Stimulated activated CD4-positive, alpha-beta T cell treated with anti-CD3 and anti-CD28 coated beads, Interleukin-2, amount 100 ng/mL, for 24 hours (primary cell): ENCODE results near the gene FADS1.

ENCODE experiments used
- DNase-seq, 2 donors: peaks; one replicate each; pipeline ENCODE4 v3.0.0-alpha.2; 2020

FADS1 gene

GRCh38 chr11:61820174-61820573 lies 3.4 kb upstream of the FADS1 start:
- no peak for DNase-seq

DNA sequence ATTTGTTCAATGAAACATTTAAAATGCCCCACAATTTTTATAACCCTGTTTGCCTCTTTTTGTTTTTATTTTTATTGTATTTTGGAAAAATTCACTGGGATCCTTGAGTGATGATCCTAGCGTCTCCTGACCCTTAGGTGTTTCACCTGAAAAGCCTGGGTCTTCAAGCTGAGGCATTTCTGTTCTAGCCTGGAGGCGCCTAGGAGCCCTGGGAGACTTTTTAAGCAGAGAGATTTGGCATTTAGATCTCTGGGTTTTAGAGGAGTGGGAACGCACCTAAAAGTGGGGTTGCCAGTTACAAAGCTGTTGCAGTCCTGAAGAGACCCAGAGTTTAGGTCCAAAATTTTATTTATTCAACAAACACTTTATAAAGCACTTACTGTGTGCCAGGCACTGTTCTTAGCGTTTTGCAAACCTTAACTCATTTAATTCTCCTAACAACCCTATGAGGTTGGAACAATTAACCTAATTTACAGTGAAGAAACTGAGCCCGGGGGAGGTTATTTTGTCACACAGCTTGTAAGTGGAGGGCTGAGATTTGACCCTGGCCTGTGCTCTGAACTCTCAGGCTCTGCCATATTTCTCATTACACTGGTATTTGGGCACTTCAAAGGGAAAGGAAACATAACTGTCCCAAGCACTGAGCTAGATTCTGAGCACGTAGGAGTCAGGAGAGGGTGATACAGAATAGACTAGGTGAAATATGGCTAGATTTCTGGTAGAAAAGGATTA lies 834 bp upstream of the FADS1 start:
- no peak for DNase-seq

GRCh38 chr11:61815790-61816735 lies 740 bp downstream of the FADS1 start:
- peak; percentile 59 to 64 for DNase-seq

DNA sequence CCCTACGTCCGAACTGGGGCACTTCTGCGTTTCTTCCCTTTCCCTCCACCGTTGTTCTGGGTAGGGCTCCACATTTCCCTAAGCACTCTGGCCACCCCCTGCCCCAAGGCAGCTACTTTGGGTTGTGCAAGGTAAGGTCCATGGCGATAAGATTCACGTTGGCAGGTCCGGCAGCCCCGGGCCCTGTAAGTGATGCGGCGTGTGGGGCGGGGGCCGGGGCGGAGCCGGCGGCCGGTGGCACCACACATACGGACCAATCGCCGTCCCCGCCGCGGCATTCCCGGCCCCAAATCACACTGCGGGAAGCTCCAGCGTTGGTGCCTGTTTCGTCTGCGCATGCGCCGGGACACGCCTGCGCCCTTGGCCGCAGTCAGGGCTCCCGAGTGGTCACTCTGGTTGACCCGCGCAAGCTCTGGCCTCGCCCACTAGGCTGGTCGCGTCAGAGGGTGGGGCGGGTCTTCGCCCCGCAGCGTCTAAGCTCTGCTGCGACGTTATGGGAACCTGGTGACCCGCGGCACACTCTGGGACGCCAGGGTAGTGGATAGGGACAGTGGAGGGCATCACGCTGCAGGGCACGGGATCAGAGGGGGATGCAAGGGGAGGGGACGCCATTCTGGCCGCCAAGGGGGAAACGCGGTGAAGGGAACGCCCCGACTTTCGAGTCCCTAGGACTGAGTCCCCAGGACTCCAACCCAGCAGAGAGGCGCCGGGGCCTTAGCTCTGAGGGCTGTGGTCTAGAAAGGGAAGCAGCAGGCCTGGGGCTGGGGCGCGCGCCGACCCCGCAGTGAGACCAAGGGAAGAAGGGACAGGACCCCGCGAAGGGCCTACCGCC lies 1.6 kb downstream of the FADS1 start:
- DNase-seq: peak; percentile 35 to 64

- DNase-seq: no peak
Measured at GRCh38 chr11:61814247-61814957, 2.4 kb downstream of the FADS1 start.

DNA sequence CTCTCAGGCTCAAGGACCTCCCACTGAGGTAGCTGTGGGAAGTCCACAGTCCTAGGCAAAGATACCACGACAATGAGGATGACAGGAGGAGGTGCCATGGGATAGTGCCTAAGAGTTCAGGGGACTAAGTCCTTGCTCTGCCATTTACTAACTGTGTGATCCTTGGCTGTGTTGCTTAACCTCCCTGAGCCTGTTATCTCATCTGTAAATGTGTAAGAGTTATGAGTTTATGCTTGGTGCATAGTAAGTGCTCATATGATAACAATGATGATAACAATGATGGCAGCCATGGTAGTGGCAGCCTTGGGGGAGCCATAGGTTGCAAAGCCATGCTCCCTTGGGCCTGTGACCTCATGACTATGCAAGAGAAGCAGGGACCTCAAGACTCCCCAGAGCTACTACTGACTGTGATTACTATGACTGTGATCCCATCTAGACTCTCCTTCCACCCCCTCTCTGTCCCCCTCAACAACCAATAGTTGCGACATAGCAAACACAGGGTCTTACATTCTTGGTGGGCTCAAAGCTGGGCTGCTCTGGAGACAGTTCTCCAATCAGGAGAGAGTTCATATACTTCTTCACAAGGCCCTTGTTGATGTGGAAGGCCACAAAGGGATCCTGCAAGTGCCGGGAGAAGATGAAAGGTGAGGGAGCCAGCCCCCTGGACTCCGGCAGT lies 3.9 kb downstream of the FADS1 start:
- no peak for DNase-seq

DNA sequence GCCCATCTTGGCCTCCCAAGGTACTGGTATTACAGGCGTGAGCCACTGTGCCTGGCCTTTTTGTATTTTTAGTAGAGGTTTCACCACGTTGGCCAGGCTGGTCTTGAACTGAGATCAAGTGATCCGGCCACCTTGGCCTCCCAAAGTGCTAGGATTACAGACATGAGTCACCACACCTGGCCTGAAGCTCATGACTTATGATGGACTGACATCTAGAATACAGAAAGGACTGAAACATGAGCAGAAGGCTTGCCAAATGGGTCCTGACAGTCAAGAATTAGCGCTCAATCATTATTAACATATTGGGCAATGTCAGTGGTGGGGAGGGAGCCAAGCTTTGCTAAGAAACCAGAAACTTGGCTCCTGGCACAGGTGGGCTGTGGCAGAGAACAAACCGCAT lies 5.0 kb downstream of the FADS1 start:
- DNase-seq: no peak

DNA sequence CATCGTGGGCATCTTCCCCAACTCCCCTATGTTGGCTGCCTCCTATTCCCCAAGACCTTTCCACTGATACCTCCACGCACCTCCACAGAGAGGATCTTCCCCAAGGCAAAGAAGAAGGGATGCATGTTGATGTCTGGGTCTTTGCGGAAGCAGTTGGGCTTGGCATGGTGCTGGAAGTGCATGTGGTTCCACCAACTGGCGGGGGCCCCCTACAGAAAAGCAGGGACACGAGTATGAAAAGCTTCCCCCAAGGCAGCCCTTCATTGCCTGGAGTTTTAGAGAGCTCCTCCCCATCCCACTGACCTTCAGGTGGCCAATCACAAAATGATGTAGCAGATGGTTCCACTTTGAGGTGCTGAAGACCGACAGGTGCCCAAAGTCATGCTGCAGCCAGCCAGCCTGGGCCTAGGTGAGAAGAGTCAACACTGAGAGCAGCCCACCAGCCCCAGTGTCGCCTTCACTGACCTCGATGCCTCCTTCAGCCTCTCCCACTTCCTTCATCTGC lies 6.1 kb downstream of the FADS1 start:
- DNase-seq: no peak

- no peak for DNase-seq
Measured at GRCh38 chr11:61806785-61807184, 10.0 kb downstream of the FADS1 start.

- no peak for DNase-seq
Measured at GRCh38 chr11:61805146-61805545, 11.7 kb downstream of the FADS1 start.

- DNase-seq: no peak
Measured at GRCh38 chr11:61803889-61804647, 12.7 kb downstream of the FADS1 start.

DNA sequence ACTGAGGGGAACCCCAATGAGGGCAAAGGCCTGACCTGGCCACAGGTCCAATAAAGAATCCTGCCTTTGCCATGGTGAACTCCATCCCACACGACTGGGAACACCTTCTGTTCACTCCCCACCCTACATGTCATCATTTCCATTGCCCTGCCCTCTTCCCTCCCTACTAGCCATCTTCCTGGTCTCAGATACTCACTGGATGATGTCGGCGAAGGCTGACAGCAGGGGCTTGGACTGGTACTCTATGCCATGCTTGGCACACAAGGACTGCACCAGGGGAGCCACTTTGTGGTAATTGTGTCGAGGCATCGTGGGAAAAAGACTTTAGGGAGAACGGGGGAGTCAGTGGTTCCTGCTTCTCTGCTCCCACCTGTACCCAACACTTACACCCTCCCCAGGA lies 14.2 kb downstream of the FADS1 start:
- DNase-seq: no peak

DNA sequence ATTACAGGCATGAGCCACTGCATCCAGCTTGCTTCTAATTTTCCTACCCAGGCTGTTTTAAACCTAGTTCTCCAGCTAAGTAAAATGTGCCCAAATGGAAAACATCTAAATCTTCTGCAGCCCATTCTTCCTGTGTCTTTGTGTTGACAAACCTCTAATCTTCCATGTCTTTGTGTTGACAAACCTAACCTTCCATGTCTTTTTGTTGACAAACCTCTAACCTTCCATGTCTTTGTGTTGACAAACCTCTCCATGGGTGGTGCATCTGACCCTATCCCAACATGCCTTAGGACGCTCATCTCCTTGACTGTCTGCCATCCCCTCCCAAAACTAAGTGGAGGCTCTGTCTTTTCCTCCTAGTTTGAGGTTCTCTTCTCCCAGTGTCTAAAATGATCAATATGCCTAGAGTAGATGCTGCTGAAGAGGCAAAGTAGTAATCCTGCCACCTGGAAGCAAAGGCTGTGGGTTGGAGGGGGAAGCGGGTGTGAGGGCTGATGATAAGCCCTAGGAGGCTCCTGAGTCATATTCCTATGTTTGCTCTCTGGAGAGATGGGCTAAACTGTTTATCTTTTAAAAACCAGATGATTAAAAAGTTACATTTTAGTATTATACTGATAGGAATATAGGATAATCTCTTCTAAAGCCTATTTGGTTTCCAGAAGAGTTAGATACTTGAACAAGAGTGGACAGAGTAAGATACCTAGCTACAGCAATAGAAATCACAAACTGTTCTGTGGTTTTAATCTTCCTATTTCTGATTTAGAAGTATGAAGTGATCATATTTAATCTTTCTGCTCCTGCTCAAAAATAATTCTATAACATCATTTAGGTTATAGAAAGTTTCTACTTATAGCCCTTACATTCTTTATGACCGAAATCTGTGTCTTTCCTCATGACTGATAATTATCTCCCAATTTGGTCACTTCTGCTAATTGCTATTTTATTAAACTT lies 16.2 kb downstream of the FADS1 start:
- no peak for DNase-seq

GRCh38 chr11:61799665-61800284 lies 17.0 kb downstream of the FADS1 start:
- DNase-seq: no peak

GRCh38 chr11:61797263-61797944 lies 19.4 kb downstream of the FADS1 start:
- peak; percentile 59 to 71 for DNase-seq

DNA sequence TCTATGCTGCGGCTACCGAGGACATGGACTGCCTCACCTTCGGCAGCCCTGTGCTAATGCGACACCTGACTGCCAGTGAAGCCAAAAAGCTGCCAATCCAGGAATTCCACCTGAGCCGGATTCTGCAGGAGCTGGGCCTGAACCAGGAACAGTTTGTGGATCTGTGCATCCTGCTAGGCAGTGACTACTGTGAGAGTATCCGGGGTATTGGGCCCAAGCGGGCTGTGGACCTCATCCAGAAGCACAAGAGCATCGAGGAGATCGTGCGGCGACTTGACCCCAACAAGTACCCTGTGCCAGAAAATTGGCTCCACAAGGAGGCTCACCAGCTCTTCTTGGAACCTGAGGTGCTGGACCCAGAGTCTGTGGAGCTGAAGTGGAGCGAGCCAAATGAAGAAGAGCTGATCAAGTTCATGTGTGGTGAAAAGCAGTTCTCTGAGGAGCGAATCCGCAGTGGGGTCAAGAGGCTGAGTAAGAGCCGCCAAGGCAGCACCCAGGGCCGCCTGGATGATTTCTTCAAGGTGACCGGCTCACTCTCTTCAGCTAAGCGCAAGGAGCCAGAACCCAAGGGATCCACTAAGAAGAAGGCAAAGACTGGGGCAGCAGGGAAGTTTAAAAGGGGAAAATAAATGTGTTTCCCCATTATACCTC lies 20.8 kb downstream of the FADS1 start:
- no peak for DNase-seq

- DNase-seq: no peak
Measured at GRCh38 chr11:61795459-61795858, 21.3 kb downstream of the FADS1 start.

GRCh38 chr11:61794579-61794978 lies 22.2 kb downstream of the FADS1 start:
- no peak for DNase-seq
